Gastroesophageal sphincter (tissue), 4 donors: Measurements from ENCODE around the gene RNF125. TPM values are rescaled to one million over a fixed set of nuclear protein-coding genes. Genes with fewer than 3 reads are reported as not detected.
A peak's percentile ranks its signal among the peaks of the same experiment; 100 is the strongest.
"Not testable (repeated sequence)": the region's sequence is repeated elsewhere in the genome, so short reads cannot be mapped to it uniquely, and the experiment has no call there.

Experiments
- ATAC-seq: fragments of 150-250 bp; one replicate; pipeline ENCODE4 v1.9.1; 2016; ENCODE audit warnings: mild to moderate bottlenecking, moderate library complexity
- H3K27ac ChIP-seq, 4 donors: fragments of 200-600 bp; sonication (generic) in 3 of 4; 1 replicate in 3 of 4; 2 replicates in 1 of 4; pipeline ENCODE4 v1.5.1; 2016 to 2019
- H3K27me3 ChIP-seq: fragments of 200-600 bp; sonication (generic); one replicate; pipeline ENCODE4 v1.5.1; 2019
- H3K36me3 ChIP-seq, 2 donors: fragments of 200-600 bp; sonication (generic); one replicate each; pipeline ENCODE4 v1.5.1; 2019; ENCODE audit warnings: control low read depth in 1 of 2
- H3K4me1 ChIP-seq, 3 donors: fragments of 200-600 bp; sonication (generic); 1 replicate in 2 of 3; 2 replicates in 1 of 3; pipeline ENCODE4 v1.5.1; 2016 to 2019; ENCODE audit warnings: control low read depth in 2 of 3
- H3K4me3 ChIP-seq, 2 donors: fragments of 200-600 bp; sonication (generic); one replicate each; pipeline ENCODE4 v1.5.1; 2019; ENCODE audit warnings: mild to moderate bottlenecking in 1 of 2, moderate library complexity in 1 of 2
- H3K9me3 ChIP-seq, 3 donors: fragments of 200-600 bp; sonication (generic); one replicate each; pipeline ENCODE4 v1.5.1; 2017 to 2019; ENCODE audit warnings: control low read depth in 2 of 3
- EP300 ChIP-seq: sonication (generic); formaldehyde crosslinking; IDR thresholded peaks from one replicate; pipeline ENCODE4 v1.6.1; 2017; ENCODE audit warnings: antibody characterized with exemption, mild to moderate bottlenecking
- POLR2A ChIP-seq, 2 donors: fragments of 450-650 bp; IDR thresholded peaks; one replicate each; pipeline ENCODE4 v1.6.1; 2017; ENCODE audit warnings: antibody characterized with exemption in 2 of 2, mild to moderate bottlenecking in 2 of 2, moderate library complexity in 1 of 2
- POLR2AphosphoS5 ChIP-seq: sonication (generic); formaldehyde crosslinking; IDR thresholded peaks from one replicate; pipeline ENCODE4 v1.6.1; 2017; ENCODE audit warnings: antibody characterized with exemption
- WGBS, 2 donors: methylation state at CpG; one replicate each; pipeline ENCODE4 v1.1.5; 2018; ENCODE audit warnings: low coverage in 1 of 2; 5-methylcytosine and 5-hydroxymethylcytosine counted together
- total RNA-seq, 4 donors: library from RNA; depleted of rRNA; stranded (reverse); fragments of >200 nt; gene quantifications; one replicate each; pipeline ENCODE4 v1.1.0, GENCODE V29; 2016
- TF ChIP-seq, protein P1 (sequence below), 4 experiments: fragments of 200-600 bp in 2 of 4; fragments of 450-650 bp in 2 of 4; sonication (generic) in 1 of 4; IDR thresholded peaks; one replicate each; pipeline ENCODE4 v1.5.1; 2017 to 2019; ENCODE audit warnings: antibody characterized with exemption in 4 of 4, mild to moderate bottlenecking in 2 of 4, moderate library complexity in 2 of 4

Gene RNF125
- total RNA-seq, 4 donors from 2014 or later = 1.7 to 5.2 (median 3.1) TPM

DNA sequence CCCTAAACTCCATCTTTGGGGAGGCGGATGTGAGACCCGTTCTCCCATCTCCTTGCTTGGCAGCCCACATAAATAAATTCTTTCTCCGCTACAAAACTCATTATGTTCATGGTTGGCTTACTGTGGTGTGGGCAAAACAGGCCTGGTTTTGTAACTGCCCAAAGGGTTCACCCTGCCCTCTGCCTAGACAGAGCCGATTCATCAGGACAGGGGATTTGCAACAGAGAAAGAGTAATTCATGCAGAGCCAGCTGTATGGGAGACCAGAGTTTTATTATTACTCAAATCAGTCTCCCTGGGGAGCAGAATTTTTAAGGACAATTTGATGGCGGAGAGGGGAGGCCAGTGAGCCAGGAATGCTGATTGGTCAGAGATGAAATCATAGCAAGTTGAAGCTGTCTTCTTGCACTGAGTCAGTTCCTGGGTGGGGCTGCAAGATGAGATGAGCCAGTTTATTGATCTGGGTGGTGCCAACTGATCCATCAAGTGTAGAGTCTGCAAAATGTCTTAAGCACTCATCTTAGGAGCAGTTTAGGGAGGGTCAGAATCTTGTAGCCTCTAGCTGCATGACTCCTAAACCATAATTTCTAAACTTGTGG, 8.4 kb upstream of the RNF125 start:
- no peaks in the 10 kb centered on the region for H3K36me3 ChIP-seq
- no peak for ATAC-seq
- H3K9me3 ChIP-seq = no peaks in the 10 kb centered on the region
- H3K27me3 ChIP-seq = peaks cover 7% of the 10 kb centered on the region
- H3K27ac ChIP-seq = no peak overlapping the region
- 65 to 96% methylated on average over 2 to 4 of the region's 5 CpGs for WGBS, 2 donors
- no peak overlapping the region for H3K4me3 ChIP-seq
- H3K4me1 ChIP-seq = no peaks in the 10 kb centered on the region
- TF ChIP-seq EP300 (no peak), POLR2A (IDR thresholded peaks at IDR 0.05) (no peak), POLR2AphosphoS5 (no peak)
- TF ChIP-seq, protein P1, sequence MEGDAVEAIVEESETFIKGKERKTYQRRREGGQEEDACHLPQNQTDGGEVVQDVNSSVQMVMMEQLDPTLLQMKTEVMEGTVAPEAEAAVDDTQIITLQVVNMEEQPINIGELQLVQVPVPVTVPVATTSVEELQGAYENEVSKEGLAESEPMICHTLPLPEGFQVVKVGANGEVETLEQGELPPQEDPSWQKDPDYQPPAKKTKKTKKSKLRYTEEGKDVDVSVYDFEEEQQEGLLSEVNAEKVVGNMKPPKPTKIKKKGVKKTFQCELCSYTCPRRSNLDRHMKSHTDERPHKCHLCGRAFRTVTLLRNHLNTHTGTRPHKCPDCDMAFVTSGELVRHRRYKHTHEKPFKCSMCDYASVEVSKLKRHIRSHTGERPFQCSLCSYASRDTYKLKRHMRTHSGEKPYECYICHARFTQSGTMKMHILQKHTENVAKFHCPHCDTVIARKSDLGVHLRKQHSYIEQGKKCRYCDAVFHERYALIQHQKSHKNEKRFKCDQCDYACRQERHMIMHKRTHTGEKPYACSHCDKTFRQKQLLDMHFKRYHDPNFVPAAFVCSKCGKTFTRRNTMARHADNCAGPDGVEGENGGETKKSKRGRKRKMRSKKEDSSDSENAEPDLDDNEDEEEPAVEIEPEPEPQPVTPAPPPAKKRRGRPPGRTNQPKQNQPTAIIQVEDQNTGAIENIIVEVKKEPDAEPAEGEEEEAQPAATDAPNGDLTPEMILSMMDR (IDR thresholded peaks at IDR 0.05) = no peak

DNA sequence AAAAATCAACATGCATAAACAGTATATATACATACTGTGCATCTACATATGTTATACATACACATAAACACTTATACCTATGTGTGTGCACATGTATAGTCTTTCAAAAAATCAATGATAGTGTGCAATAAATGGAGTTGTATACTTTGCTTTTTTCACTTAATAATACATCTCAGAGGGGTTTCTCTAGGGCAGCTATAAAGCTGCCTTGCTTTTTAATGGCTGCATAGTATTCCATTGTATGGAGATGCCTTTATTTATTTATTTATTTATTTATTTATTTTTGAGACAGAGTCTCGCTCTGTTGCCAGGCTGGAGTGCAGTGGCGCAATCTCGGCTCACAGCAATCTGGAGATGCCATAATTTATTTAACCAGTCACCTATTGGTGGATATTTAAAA, 7.4 kb upstream of the RNF125 start:
- ATAC-seq = no peak
- Histone ChIP-seq H3K9me3 (no peaks in the 10 kb centered on the region), H3K4me3 (no peak overlapping the region), H3K4me1 (no peaks in the 10 kb centered on the region), H3K27ac (no peak overlapping the region), H3K27me3 (peaks cover 7% of the 10 kb centered on the region), H3K36me3 (no peaks in the 10 kb centered on the region)
- TF ChIP-seq, protein P1 (IDR thresholded peaks at IDR 0.05) = no peak
- no peak for TF ChIP-seq POLR2A (IDR thresholded peaks at IDR 0.05)
- no peak for TF ChIP-seq EP300
- TF ChIP-seq POLR2AphosphoS5 = no peak
- WGBS, 2 donors = 92 to 100% methylated on average over 3 of the region's 3 CpGs

DNA sequence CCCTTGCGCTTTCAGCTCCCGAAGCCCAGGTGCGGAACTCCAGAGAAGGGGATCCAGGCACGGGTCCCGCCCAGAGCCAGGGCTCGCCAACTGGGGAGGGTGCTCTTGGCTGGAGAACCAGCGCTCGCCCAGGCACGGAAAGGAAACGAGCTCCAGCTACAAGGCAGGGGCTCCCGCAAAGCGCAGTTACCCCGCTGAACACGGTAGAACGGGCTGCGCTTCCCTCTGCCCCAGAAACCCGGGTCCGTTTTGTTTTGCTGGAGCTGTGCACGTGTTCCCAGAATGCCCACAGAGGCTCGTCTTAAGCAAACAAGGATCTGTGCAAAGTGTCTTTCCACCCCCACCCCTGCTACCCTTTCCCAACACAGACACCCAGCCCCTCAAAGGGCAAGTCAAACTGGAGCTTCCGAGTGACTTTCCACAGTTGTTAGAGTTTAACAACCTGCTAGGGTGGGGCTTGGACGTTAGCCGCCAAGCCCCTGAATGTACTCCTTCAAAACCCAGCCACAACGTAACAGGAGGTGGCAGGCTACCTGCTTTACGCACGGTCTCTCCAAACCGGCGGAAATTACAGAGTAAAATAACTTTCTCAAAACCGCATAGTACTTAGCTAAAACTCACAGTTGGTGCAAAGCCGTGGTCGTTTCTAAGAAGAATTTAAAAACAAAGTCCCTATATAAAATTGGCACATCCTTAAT, 775 bp downstream of the RNF125 start:
- H3K4me3 ChIP-seq = peak overlapping the region; percentile 35 to 61
- TF ChIP-seq, protein P1 (IDR thresholded peaks at IDR 0.05) = no peak
- TF ChIP-seq POLR2AphosphoS5 = no peak
- TF ChIP-seq EP300 = no peak
- no peak for TF ChIP-seq POLR2A (IDR thresholded peaks at IDR 0.05)
- WGBS, 2 donors = 4% methylated on average over 15 to 16 of the region's 31 CpGs
- H3K27ac ChIP-seq = peak overlapping the region in 3 of 4 donors; percentile 55 to 77 (median 73)
- H3K27me3 ChIP-seq = peaks cover 26% of the 10 kb centered on the region
- no peaks in the 10 kb centered on the region for H3K9me3 ChIP-seq
- H3K4me1 ChIP-seq = peaks cover 0 to 31% (median 0%) of the 10 kb centered on the region in 3 donors
- ATAC-seq = peak; percentile 21
- H3K36me3 ChIP-seq = no peaks in the 10 kb centered on the region

DNA sequence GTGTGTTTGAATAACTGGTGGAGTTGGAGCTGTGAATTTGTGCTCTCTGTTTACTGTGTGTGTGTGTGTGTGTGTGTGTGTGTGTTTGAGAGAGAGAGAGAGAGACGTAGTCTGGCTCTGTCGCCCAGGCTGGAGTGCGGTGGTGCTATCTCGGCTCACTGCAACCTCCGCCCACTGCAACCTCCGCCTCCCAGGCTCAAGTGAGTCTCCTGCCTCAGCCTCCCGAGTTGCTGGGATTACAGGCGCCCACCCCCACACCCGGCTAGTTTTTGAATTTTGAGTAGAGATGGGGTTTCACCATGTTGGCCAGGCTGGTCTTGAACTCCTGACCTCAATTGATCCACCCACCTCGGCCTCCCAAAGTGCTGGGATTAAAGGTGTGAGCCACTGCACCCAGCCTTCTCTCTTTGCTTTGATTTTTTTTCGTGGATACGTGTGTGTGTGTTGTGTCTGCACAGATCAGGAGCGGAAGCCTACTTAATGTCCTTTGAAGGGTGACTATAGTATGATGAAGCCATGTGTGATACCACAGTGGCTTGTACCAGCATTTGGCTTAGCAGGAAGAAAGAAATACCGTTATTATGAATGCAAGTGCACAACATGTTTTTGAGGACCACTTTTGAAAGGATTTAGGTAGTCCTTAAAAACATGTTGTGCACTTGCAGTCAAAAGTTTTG, 1.5 kb downstream of the RNF125 start:
- Histone ChIP-seq H3K4me3 (peak overlapping the region in 1 of 2 donors; percentile 61), H3K27me3 (peaks cover 23% of the 10 kb centered on the region), H3K27ac (peak overlapping the region in 1 of 4 donors; percentile 77), H3K4me1 (peaks cover 0 to 31% (median 0%) of the 10 kb centered on the region in 3 donors)
- WGBS, 2 donors = 42 to 83% methylated on average over 1 to 4 of the region's 14 CpGs
- not testable (repeated sequence) for ATAC-seq, H3K9me3 ChIP-seq, H3K36me3 ChIP-seq

DNA sequence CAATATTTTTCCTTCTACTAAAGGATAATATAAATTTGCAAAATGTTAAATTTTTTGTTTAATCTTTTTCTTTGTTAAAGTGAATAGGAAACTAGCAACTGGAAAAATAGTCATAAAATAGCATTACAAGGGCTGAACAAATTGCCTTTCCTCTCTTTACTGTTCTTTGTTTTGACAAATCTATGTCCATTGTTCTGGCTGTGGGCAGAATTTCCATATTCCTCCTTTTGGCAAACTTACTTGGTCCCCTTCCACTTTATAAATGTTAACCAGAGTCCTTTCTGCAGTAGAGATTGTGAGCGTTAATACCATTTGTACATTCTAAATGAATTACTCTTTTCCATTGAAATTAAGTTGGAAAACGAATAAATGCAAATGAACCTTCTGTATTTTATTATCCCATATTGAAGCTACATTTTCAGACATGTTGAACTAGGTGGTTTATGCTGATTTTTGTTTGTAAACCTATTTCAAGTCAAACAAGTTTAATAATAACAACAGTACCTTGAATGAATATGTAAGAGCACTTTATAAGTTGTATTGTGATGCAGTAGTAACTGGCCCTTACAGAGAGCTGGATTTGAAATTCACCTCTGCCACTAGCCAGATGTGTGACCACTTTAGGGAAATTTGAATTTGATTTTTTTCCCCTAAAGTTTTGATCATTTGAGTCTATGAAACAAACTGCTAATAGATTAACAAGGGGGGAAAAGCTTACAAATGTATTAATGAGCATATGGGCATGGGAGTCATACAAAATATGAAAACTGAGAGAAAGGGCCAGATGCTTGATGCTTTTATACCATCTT, 3.3 kb downstream of the RNF125 start:
- H3K36me3 ChIP-seq = no peaks in the 10 kb centered on the region
- TF ChIP-seq POLR2AphosphoS5 (no peak), POLR2A (IDR thresholded peaks at IDR 0.05) (no peak), EP300 (no peak)
- TF ChIP-seq, protein P1 (IDR thresholded peaks at IDR 0.05) = no peak
- H3K27ac ChIP-seq = no peak overlapping the region
- no peak for ATAC-seq
- H3K9me3 ChIP-seq = no peaks in the 10 kb centered on the region
- peaks cover 0 to 31% (median 0%) of the 10 kb centered on the region in 3 donors for H3K4me1 ChIP-seq
- H3K4me3 ChIP-seq = no peak overlapping the region
- H3K27me3 ChIP-seq = peaks cover 23% of the 10 kb centered on the region
- WGBS, 2 donors = 46 to 63% methylated on average over 2 of the region's 2 CpGs
